Suprapubic skin (tissue), 4 donors: Measurements from ENCODE around the gene ZNF425. TPM values are rescaled to one million over a fixed set of nuclear protein-coding genes. Genes with fewer than 3 reads are reported as not detected.

Experiments used
- DNase-seq, 2 donors: peaks; one replicate each; pipeline ENCODE4 v3.0.0-alpha.2; 2019; ENCODE audit warnings: low spot score in 2 of 2
- H3K27ac ChIP-seq: fragments of 200-600 bp; sonication (generic); one replicate; pipeline ENCODE4 v1.5.1; 2019
- H3K27me3 ChIP-seq: fragments of 200-600 bp; sonication (generic); one replicate; pipeline ENCODE4 v1.5.1; 2019
- H3K36me3 ChIP-seq: fragments of 200-600 bp; sonication (generic); one replicate; pipeline ENCODE4 v1.5.1; 2019
- H3K4me1 ChIP-seq: fragments of 200-600 bp; sonication (generic); one replicate; pipeline ENCODE4 v1.5.1; 2019
- H3K4me3 ChIP-seq: fragments of 200-600 bp; sonication (generic); one replicate; pipeline ENCODE4 v1.5.1; 2019; ENCODE audit warnings: mild to moderate bottlenecking
- H3K9me3 ChIP-seq: fragments of 200-600 bp; sonication (generic); one replicate; pipeline ENCODE4 v1.5.1; 2019
- CTCF ChIP-seq, 2 donors: fragments of 200-600 bp in 1 of 2; fragments of 450-650 bp in 1 of 2; sonication (generic) in 1 of 2; IDR thresholded peaks; one replicate each; pipeline ENCODE4 v1.5.1; 2016 to 2019; ENCODE audit warnings: antibody characterized with exemption in 2 of 2, mild to moderate bottlenecking in 1 of 2, moderate library complexity in 1 of 2
- EP300 ChIP-seq: sonication (generic); formaldehyde crosslinking; IDR thresholded peaks from one replicate; pipeline ENCODE4 v1.6.1; 2017; ENCODE audit warnings: antibody characterized with exemption
- POLR2A ChIP-seq, 2 donors: fragments of 450-650 bp; IDR thresholded peaks; one replicate each; pipeline ENCODE4 v1.6.1; 2017; ENCODE audit warnings: antibody characterized with exemption in 2 of 2, mild to moderate bottlenecking in 2 of 2, moderate library complexity in 2 of 2
- POLR2AphosphoS5 ChIP-seq, 3 donors: sonication (generic); formaldehyde crosslinking; IDR thresholded peaks; one replicate each; pipeline ENCODE4 v1.6.1; 2017; ENCODE audit warnings: antibody characterized with exemption in 3 of 3
- WGBS: methylation state at CpG from one replicate; pipeline ENCODE4 v1.1.5; 2018; 5-methylcytosine and 5-hydroxymethylcytosine counted together
- total RNA-seq, 4 donors: library from RNA; depleted of rRNA; stranded (reverse); fragments of >200 nt; gene quantifications; one replicate each; pipeline ENCODE4 v1.1.0, GENCODE V29; 2016

Gene ZNF425
- total RNA-seq, 4 donors from 2014 or later, result 2.6 to 5.9 (median 3.7) TPM

- TF ChIP-seq POLR2A (IDR thresholded peaks at IDR 0.05) (no peak), POLR2AphosphoS5 (IDR thresholded peaks at IDR 0.05) (no peak), CTCF (IDR thresholded peaks at IDR 0.05) (no peak), EP300 (no peak)
- peaks cover 25% of the 10 kb centered on the region for H3K36me3 ChIP-seq
- H3K4me1 ChIP-seq, result peaks cover 38% of the 10 kb centered on the region
- H3K4me3 ChIP-seq, result no peak overlapping the region
- no peak overlapping the region for H3K27ac ChIP-seq
- H3K9me3 ChIP-seq, result no peaks in the 10 kb centered on the region
- no peak for DNase-seq
- H3K27me3 ChIP-seq, result no peaks in the 10 kb centered on the region
- WGBS, result 72% methylated on average over 2 of the region's 2 CpGs
These were observed 27.2 kb upstream of the ZNF425 start for GRCh38 chr7:149153346-149153745.

- Histone ChIP-seq H3K27ac (no peak overlapping the region), H3K27me3 (no peaks in the 10 kb centered on the region), H3K9me3 (no peaks in the 10 kb centered on the region), H3K36me3 (peaks cover 9% of the 10 kb centered on the region), H3K4me3 (no peak overlapping the region), H3K4me1 (peaks cover 50% of the 10 kb centered on the region)
- DNase-seq, result no peak
- WGBS, result 58% methylated on average over 4 of the region's 4 CpGs
- TF ChIP-seq CTCF (IDR thresholded peaks at IDR 0.05), result no peak
These were observed 24.9 kb upstream of the ZNF425 start for GRCh38 chr7:149150981-149151380.

GRCh38 chr7:149147752-149148653, 21.9 kb upstream of the ZNF425 start:
- Histone ChIP-seq H3K4me1 (peaks cover 49% of the 10 kb centered on the region), H3K27ac (peak overlapping the region; percentile 95), H3K4me3 (peak overlapping the region; percentile 97), H3K27me3 (no peaks in the 10 kb centered on the region), H3K9me3 (no peaks in the 10 kb centered on the region), H3K36me3 (no peaks in the 10 kb centered on the region)
- 0% methylated on average over 20 of the region's 86 CpGs for WGBS
- peak; percentile 79 to 89 for DNase-seq
- TF ChIP-seq EP300 (no peak), POLR2AphosphoS5 (IDR thresholded peaks at IDR 0.05) (peak in 1 of 3 donors; percentile 47), CTCF (IDR thresholded peaks at IDR 0.05) (no peak), POLR2A (IDR thresholded peaks at IDR 0.05) (no peak)

GRCh38 chr7:149147072-149147751, 21.1 kb upstream of the ZNF425 start, which contains the start of gene ZNF398:
Gene ZNF398, plus strand, starts transcription at chr7:149147453. Its CDS starts 290 bp downstream, at chr7:149147743.
- 2% methylated on average over 14 of the region's 79 CpGs for WGBS

More at GRCh38 chr7:149147072-149147751, 21.1 kb upstream of the ZNF425 start, which contains the start of gene ZNF398:
- Histone ChIP-seq H3K36me3 (no peaks in the 10 kb centered on the region), H3K4me3 (peak within 1 kb of the TSS; percentile 97), H3K4me1 (peaks cover 49% of the 10 kb centered on the region), H3K27me3 (no peaks in the 10 kb centered on the region), H3K9me3 (no peaks in the 10 kb centered on the region), H3K27ac (peak within 1 kb of the TSS; percentile 95)
- peak in 1 of 3 donors; percentile 16 for TF ChIP-seq POLR2AphosphoS5 (IDR thresholded peaks at IDR 0.05)
- no peak for TF ChIP-seq EP300
- peak; percentile 68 to 95 for TF ChIP-seq CTCF (IDR thresholded peaks at IDR 0.05)
- TF ChIP-seq POLR2A (IDR thresholded peaks at IDR 0.05), result no peak
- peak in 1 of 2 donors; percentile 76 for DNase-seq
